HEK293 (cell line): Measurements from ENCODE around the gene MED29.

Experiments
- CTCF ChIA-PET: fragments of 350-600 bp; formaldehyde crosslinking; extraction: SDS; loops from one replicate; lab custom pipeline; 2021; ENCODE audit warnings: antibody characterized with exemption; lab: Yijun Ruan, JAX
- POLR2A ChIA-PET: fragments of 300-600 bp; formaldehyde crosslinking; extraction: SDS; loops from one replicate; lab custom pipeline; 2020; ENCODE audit warnings: antibody characterized with exemption, inconsistent platforms; lab: Yijun Ruan, JAX
- H3K27ac ChIP-seq: fragments of 200-500 bp; sonication (Bioruptor generic); 2 replicates; pipeline ENCODE4 v1.5.1; 2014; ENCODE audit warnings: low read depth, low read length, control low read depth, inconsistent platforms; ENCODE audit errors: extremely low read depth
- H3K36me3 ChIP-seq, 2 experiments: fragments of 200-500 bp in 1 of 2; sonication (Bioruptor generic) in 1 of 2; 1 replicate in 1 of 2; 2 replicates in 1 of 2; pipeline ENCODE4 v1.5.1; 2014 to 2017; ENCODE audit warnings: inconsistent platforms in 2 of 2, low read length in 2 of 2; ENCODE audit not compliant: control insufficient read depth in 2 of 2, insufficient read depth in 1 of 2
- H3K4me1 ChIP-seq: fragments of 200-500 bp; sonication (Bioruptor generic); 2 replicates; pipeline ENCODE4 v1.5.1; 2014; ENCODE audit warnings: mild to moderate bottlenecking, low read length, inconsistent platforms; ENCODE audit not compliant: control insufficient read depth, insufficient read depth
- H3K4me3 ChIP-seq: 2 replicates; pipeline ENCODE4 v1.5.1; 2011; ENCODE audit warnings: low read depth, mild to moderate bottlenecking, control low read depth, low read length, moderate library complexity
- H3K9me3 ChIP-seq: fragments of 200-500 bp; sonication (Bioruptor generic); 2 replicates; pipeline ENCODE4 v1.5.1; 2014; ENCODE audit warnings: low read depth, low read length, inconsistent platforms; ENCODE audit not compliant: control insufficient read depth, insufficient read depth
- BCL11A ChIP-seq: fragments of 450-650 bp; formaldehyde crosslinking; IDR thresholded peaks from 2 replicates; pipeline ENCODE4 v1.5.1; 2016; ENCODE audit warnings: low read depth, missing biosample characterization, missing genetic modification characterization
- BCL6B ChIP-seq: fragments of 450-650 bp; formaldehyde crosslinking; IDR thresholded peaks from 2 replicates; pipeline ENCODE4 v1.5.1; 2017; ENCODE audit warnings: missing biosample characterization, missing genetic modification characterization
- GLI2 ChIP-seq: fragments of 450-650 bp; formaldehyde crosslinking; IDR thresholded peaks from 2 replicates; pipeline ENCODE4; 2017; ENCODE audit warnings: missing biosample characterization, missing genetic modification characterization, low read depth, borderline replicate concordance
- PRDM10 ChIP-seq: fragments of 450-650 bp; formaldehyde crosslinking; IDR thresholded peaks from 2 replicates; pipeline ENCODE4 v1.5.1; 2016; ENCODE audit warnings: missing biosample characterization, missing genetic modification characterization
- SALL2 ChIP-seq: fragments of 450-650 bp; formaldehyde crosslinking; IDR thresholded peaks from 2 replicates; pipeline ENCODE4 v1.5.0; 2017; ENCODE audit warnings: missing biosample characterization, mild to moderate bottlenecking, missing genetic modification characterization, borderline replicate concordance
- SCRT2 ChIP-seq: fragments of 450-650 bp; formaldehyde crosslinking; IDR thresholded peaks from 2 replicates; pipeline ENCODE4 v1.5.1; 2016; ENCODE audit warnings: missing biosample characterization, missing genetic modification characterization
- ZBTB6 ChIP-seq: fragments of 450-650 bp; formaldehyde crosslinking; IDR thresholded peaks from 2 replicates; pipeline ENCODE4 v1.5.1; 2017; ENCODE audit warnings: missing biosample characterization, missing genetic modification characterization
- ZNF114 ChIP-seq: fragments of 450-650 bp; formaldehyde crosslinking; IDR thresholded peaks from 2 replicates; pipeline ENCODE4 v1.5.0; 2017; ENCODE audit warnings: missing biosample characterization, missing genetic modification characterization
- ZNF366 ChIP-seq: fragments of 450-650 bp; formaldehyde crosslinking; conservative IDR thresholded peaks from 2 replicates; pipeline ENCODE4 v1.5.1; 2016; ENCODE audit warnings: missing biosample characterization, missing genetic modification characterization
- ZNF513 ChIP-seq: fragments of 450-650 bp; IDR thresholded peaks from 2 replicates; pipeline ENCODE4 v1.5.1; 2018; ENCODE audit warnings: missing biosample characterization, missing genetic modification characterization
- ZNF610 ChIP-seq: fragments of 450-650 bp; formaldehyde crosslinking; IDR thresholded peaks from 2 replicates; pipeline ENCODE4 v1.5.1; 2016; ENCODE audit warnings: missing biosample characterization, missing genetic modification characterization, borderline replicate concordance
- ZNF660 ChIP-seq: fragments of 450-650 bp; IDR thresholded peaks from 2 replicates; pipeline ENCODE4 v1.5.1; 2018; ENCODE audit warnings: missing biosample characterization, mild to moderate bottlenecking, missing genetic modification characterization
- ZNF664 ChIP-seq: fragments of 450-650 bp; formaldehyde crosslinking; IDR thresholded peaks from 2 replicates; pipeline ENCODE4 v1.5.1; 2016; ENCODE audit warnings: missing biosample characterization, missing genetic modification characterization
- ZNF777 ChIP-seq: fragments of 450-650 bp; formaldehyde crosslinking; IDR thresholded peaks from 2 replicates; pipeline ENCODE4 v1.5.1; 2017; ENCODE audit warnings: missing biosample characterization, missing genetic modification characterization, borderline replicate concordance
- ZNF843 ChIP-seq: fragments of 450-650 bp; formaldehyde crosslinking; IDR thresholded peaks from 2 replicates; pipeline ENCODE4 v1.5.1; 2016; ENCODE audit warnings: missing biosample characterization, missing genetic modification characterization

The MED29 gene

GRCh38 chr19:39425744-39426143 lies 34.6 kb downstream of the MED29 start (continued):
- TF ChIP-seq ZBTB6 (tag by site-specific recombination) (no peak), BCL6B (tag by site-specific recombination) (peak; percentile 18; the same call in 1 of the 2 replicates), SCRT2 (tag by site-specific recombination) (no peak)

GRCh38 chr19:39426170-39426569 lies 35.0 kb downstream of the MED29 start:
- H3K36me3 ChIP-seq, result peaks cover 34 to 41% of the 10 kb centered on the region in 2 experiments
- CTCF ChIA-PET, result interaction anchor here (0.5 to 4.2 kb wide), 8 partner anchors 9 to 80 kb away, joined by 3 to 20 read pairs (median 4); partner anchors contain the start of gene PLEKHG2

GRCh38 chr19:39427707-39428106 lies 36.5 kb downstream of the MED29 start:
- H3K9me3 ChIP-seq, result no peaks in the 10 kb centered on the region
- no peak overlapping the region for H3K4me3 ChIP-seq
- no peak overlapping the region for H3K27ac ChIP-seq
- CTCF ChIA-PET, result interaction anchor here (1.0 to 4.2 kb wide), 11 partner anchors 9 to 105 kb away, joined by 3 to 20 read pairs (median 7); partner anchors contain the start of genes EID2B, PLEKHG2 and TIMM50
- POLR2A ChIA-PET, result interaction anchor here (1.1 to 13.3 kb wide), 10 partner anchors 8 to 85 kb away, joined by 4 to 255 read pairs (median 14); partner anchors contain the start of genes MED29, PAF1, RPS16 and SAMD4B
- peaks cover 34 to 39% of the 10 kb centered on the region in 2 experiments for H3K36me3 ChIP-seq
- TF ChIP-seq SALL2 (tag by site-specific recombination), result no peak
- no peak for TF ChIP-seq ZNF660 (tag by site-specific recombination)
- no peak for TF ChIP-seq ZNF843 (tag by site-specific recombination)
- no peak for TF ChIP-seq GLI2 (tag by site-specific recombination)
- no peak for TF ChIP-seq ZNF610 (tag by site-specific recombination)
- TF ChIP-seq ZNF664 (tag by site-specific recombination), result no peak
- TF ChIP-seq ZNF114 (tag by site-specific recombination), result no peak
- no peak for TF ChIP-seq ZNF513 (tag by site-specific recombination)
- no peak for TF ChIP-seq PRDM10 (tag by site-specific recombination)
- TF ChIP-seq BCL11A (tag by site-specific recombination), result no peak
- TF ChIP-seq, all 188 proteins: peak for 0
- H3K4me1 ChIP-seq, result peaks cover 7% of the 10 kb centered on the region

More at GRCh38 chr19:39426170-39426569, 35.0 kb downstream of the MED29 start:
- H3K27ac ChIP-seq, result no peak overlapping the region
- no peaks in the 10 kb centered on the region for H3K9me3 ChIP-seq
- TF ChIP-seq ZNF777 (tag by site-specific recombination) (no peak), PRDM10 (tag by site-specific recombination) (peak; percentile 99), ZNF366 (tag by site-specific recombination) (peak; percentile 30; the same call in 1 of the 2 replicates)
- POLR2A ChIA-PET, result interaction anchor here (0.6 to 13.3 kb wide), 8 partner anchors 9 to 773 kb away, joined by 3 to 255 read pairs (median 11); partner anchors contain the start of genes MED29, PAF1, RPS16 and SUPT5H
- H3K4me3 ChIP-seq, result no peak overlapping the region
- peaks cover 5% of the 10 kb centered on the region for H3K4me1 ChIP-seq
